Ammon's horn (tissue), 1 donor: ENCODE data around the gene GPD1.

ENCODE experiments used
- DNase-seq: peaks from one replicate; pipeline ENCODE4 v3.0.0-alpha.2; 2016; ENCODE audit warnings: low spot score

Gene GPD1

GRCh38 chr12:50101663-50102062 is 2.1 kb upstream of the GPD1 start:
- DNase-seq: no peak

- DNase-seq: peak; percentile 85
Measured at GRCh38 chr12:50102131-50102531, 1.7 kb upstream of the GPD1 start.

GRCh38 chr12:50102646-50103309 is 1.0 kb upstream of the GPD1 start:
- no peak for DNase-seq

GRCh38 chr12:50103351-50103750 is 457 bp upstream of the GPD1 start:
- no peak for DNase-seq

- DNase-seq: no peak
Measured at GRCh38 chr12:50104417-50105366, 884 bp downstream of the GPD1 start.

GRCh38 chr12:50105913-50106450 is 2.2 kb downstream of the GPD1 start:
- no peak for DNase-seq

- no peak for DNase-seq
Measured at GRCh38 chr12:50106907-50107306, 3.1 kb downstream of the GPD1 start.

- DNase-seq: no peak
Measured at GRCh38 chr12:50107416-50108268, 3.8 kb downstream of the GPD1 start.

GRCh38 chr12:50109319-50109718 is 5.5 kb downstream of the GPD1 start:
- DNase-seq: no peak

GRCh38 chr12:50110127-50110761 is 6.4 kb downstream of the GPD1 start:
- DNase-seq: no peak

- no peak for DNase-seq
Measured at GRCh38 chr12:50110762-50111351, 7.0 kb downstream of the GPD1 start.

GRCh38 chr12:50111395-50111692 is 7.5 kb downstream of the GPD1 start:
- DNase-seq: no peak

- peak; percentile 99 for DNase-seq
Measured at GRCh38 chr12:50111693-50112455, 8.1 kb downstream of the GPD1 start, which contains the start of gene COX14. Gene COX14, plus strand, starts transcription at chr12:50112236. Its CDS starts 7,808 bp downstream, at chr12:50120044.

- DNase-seq: no peak
Measured at GRCh38 chr12:50112456-50113218, 8.8 kb downstream of the GPD1 start.

GRCh38 chr12:50117057-50117622 is 13.3 kb downstream of the GPD1 start:
- DNase-seq: no peak

GRCh38 chr12:50119387-50119786 is 15.6 kb downstream of the GPD1 start:
- no peak for DNase-seq

GRCh38 chr12:50120521-50120920 is 16.7 kb downstream of the GPD1 start:
- DNase-seq: no peak

- no peak for DNase-seq
Measured at GRCh38 chr12:50120953-50121352, 17.1 kb downstream of the GPD1 start.

- no peak for DNase-seq
Measured at GRCh38 chr12:50121641-50122040, 17.8 kb downstream of the GPD1 start.
